Esophagus muscularis mucosa (tissue), 4 donors: ENCODE measurements around the gene ST6GALNAC3. TPM values are rescaled to one million over a fixed set of nuclear protein-coding genes. Genes with fewer than 3 reads are reported as not detected.

ENCODE experiments used
- DNase-seq: peaks from one replicate; pipeline ENCODE4 v3.0.0-alpha.2; 2017; ENCODE audit errors: extremely low spot score
- H3K27ac ChIP-seq, 4 donors: fragments of 200-600 bp; sonication (generic); replicated peaks in 1 of 4; 1 replicate in 3 of 4; 2 replicates in 1 of 4; pipeline ENCODE4 v1.5.1; 2016 to 2019; ENCODE audit warnings: mild to moderate bottlenecking in 1 of 4
- H3K27me3 ChIP-seq, 4 donors: fragments of 200-600 bp; sonication (generic); one replicate each; pipeline versions ENCODE4 v1.5.1 to v1.6.0; 2016 to 2019
- H3K36me3 ChIP-seq, 4 donors: fragments of 200-600 bp; sonication (generic); one replicate each; pipeline ENCODE4 v1.5.1; 2016 to 2019
- H3K4me1 ChIP-seq, 4 donors: fragments of 200-600 bp; sonication (generic); one replicate each; pipeline ENCODE4 v1.5.1; 2016 to 2019
- H3K4me3 ChIP-seq, 4 donors: fragments of 200-600 bp; sonication (generic); 1 replicate in 2 of 4; 2 replicates in 2 of 4; pipeline ENCODE4 v1.5.1; 2016 to 2019; ENCODE audit warnings: mild to moderate bottlenecking in 4 of 4, moderate library complexity in 1 of 4
- H3K9me3 ChIP-seq, 4 donors: fragments of 200-600 bp; sonication (generic); 1 replicate in 3 of 4; 2 replicates in 1 of 4; pipeline ENCODE4 v1.5.1; 2016 to 2019
- EP300 ChIP-seq: sonication (generic); formaldehyde crosslinking; IDR thresholded peaks from one replicate; pipeline ENCODE4 v1.6.1; 2017; ENCODE audit warnings: antibody characterized with exemption
- POLR2A ChIP-seq: fragments of 450-650 bp; IDR thresholded peaks from one replicate; pipeline ENCODE4 v1.6.1; 2017; ENCODE audit warnings: antibody characterized with exemption, moderate library complexity, mild to moderate bottlenecking, low read depth
- POLR2AphosphoS5 ChIP-seq, 2 donors: sonication (generic); formaldehyde crosslinking; IDR thresholded peaks; one replicate each; pipeline ENCODE4 v1.6.1; 2017; ENCODE audit warnings: antibody characterized with exemption in 2 of 2
- WGBS: methylation state at CpG from one replicate; pipeline ENCODE4 v1.1.5; 2018; 5-methylcytosine and 5-hydroxymethylcytosine counted together
- intact Hi-C: fragments of 100-400 bp; cut with DNase I; formaldehyde crosslinking; loops from one replicate; pipeline ENCODE4 v1.15.1; 2023
- total RNA-seq, 4 donors: library from RNA; depleted of rRNA; stranded (reverse); fragments of >200 nt; gene quantifications; one replicate each; pipeline versions ENCODE4 v1.1.0 to v1.2.1, GENCODE V29; 2016
- TF ChIP-seq, protein P1 (sequence below), 3 experiments: fragments of 200-600 bp in 2 of 3; fragments of 450-650 bp in 1 of 3; sonication (generic) in 2 of 3; IDR thresholded peaks; one replicate each; pipeline ENCODE4 v1.5.1; 2017 to 2019; ENCODE audit warnings: antibody characterized with exemption in 3 of 3, mild to moderate bottlenecking in 2 of 3, moderate library complexity in 1 of 3

The ST6GALNAC3 gene
- total RNA-seq, 4 donors from 2014 or later = 2.1 to 6.8 (median 4.8) TPM

GRCh38 chr1:76585980-76586674 lies 511.6 kb downstream of the ST6GALNAC3 start:
- TF ChIP-seq EP300 (no peak), POLR2A (no peak), POLR2AphosphoS5 (IDR thresholded peaks at IDR 0.05) (no peak)
- TF ChIP-seq, protein P1, sequence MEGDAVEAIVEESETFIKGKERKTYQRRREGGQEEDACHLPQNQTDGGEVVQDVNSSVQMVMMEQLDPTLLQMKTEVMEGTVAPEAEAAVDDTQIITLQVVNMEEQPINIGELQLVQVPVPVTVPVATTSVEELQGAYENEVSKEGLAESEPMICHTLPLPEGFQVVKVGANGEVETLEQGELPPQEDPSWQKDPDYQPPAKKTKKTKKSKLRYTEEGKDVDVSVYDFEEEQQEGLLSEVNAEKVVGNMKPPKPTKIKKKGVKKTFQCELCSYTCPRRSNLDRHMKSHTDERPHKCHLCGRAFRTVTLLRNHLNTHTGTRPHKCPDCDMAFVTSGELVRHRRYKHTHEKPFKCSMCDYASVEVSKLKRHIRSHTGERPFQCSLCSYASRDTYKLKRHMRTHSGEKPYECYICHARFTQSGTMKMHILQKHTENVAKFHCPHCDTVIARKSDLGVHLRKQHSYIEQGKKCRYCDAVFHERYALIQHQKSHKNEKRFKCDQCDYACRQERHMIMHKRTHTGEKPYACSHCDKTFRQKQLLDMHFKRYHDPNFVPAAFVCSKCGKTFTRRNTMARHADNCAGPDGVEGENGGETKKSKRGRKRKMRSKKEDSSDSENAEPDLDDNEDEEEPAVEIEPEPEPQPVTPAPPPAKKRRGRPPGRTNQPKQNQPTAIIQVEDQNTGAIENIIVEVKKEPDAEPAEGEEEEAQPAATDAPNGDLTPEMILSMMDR (IDR thresholded peaks at IDR 0.05) = no peak
- Histone ChIP-seq H3K27ac (no peak overlapping the region), H3K4me1 (no peaks in the 10 kb centered on the region), H3K4me3 (no peak overlapping the region), H3K27me3 (no peaks in the 10 kb centered on the region), H3K9me3 (no peaks in the 10 kb centered on the region), H3K36me3 (no peaks in the 10 kb centered on the region)
- intact Hi-C loops = no loop called here
- DNase-seq = no peak
- 78% methylated on average over 4 of the region's 4 CpGs for WGBS

- Histone ChIP-seq H3K27me3 (no peaks in the 10 kb centered on the region), H3K4me1 (no peaks in the 10 kb centered on the region), H3K4me3 (no peak overlapping the region), H3K36me3 (no peaks in the 10 kb centered on the region), H3K9me3 (no peaks in the 10 kb centered on the region), H3K27ac (no peak overlapping the region)
- intact Hi-C loops = no loop called here
- no peak for TF ChIP-seq EP300
- no peak for TF ChIP-seq POLR2A
- TF ChIP-seq POLR2AphosphoS5 (IDR thresholded peaks at IDR 0.05) = no peak
- TF ChIP-seq, protein P1 (IDR thresholded peaks at IDR 0.05) = no peak
- 96% methylated on average over 9 of the region's 9 CpGs for WGBS
- DNase-seq = no peak
These were observed 512.7 kb downstream of the ST6GALNAC3 start for GRCh38 chr1:76587212-76587611.

GRCh38 chr1:76591461-76591860 lies 516.9 kb downstream of the ST6GALNAC3 start:
- no peaks in the 10 kb centered on the region for H3K9me3 ChIP-seq
- intact Hi-C loops = no loop called here
- no peak overlapping the region for H3K27ac ChIP-seq
- TF ChIP-seq POLR2A (no peak), EP300 (no peak), POLR2AphosphoS5 (IDR thresholded peaks at IDR 0.05) (no peak)
- TF ChIP-seq, protein P1 (IDR thresholded peaks at IDR 0.05) = no peak
- DNase-seq = no peak
- H3K27me3 ChIP-seq = no peaks in the 10 kb centered on the region
- WGBS = 96% methylated on average over 1 of the region's 1 CpG
- H3K36me3 ChIP-seq = no peaks in the 10 kb centered on the region
- no peak overlapping the region for H3K4me3 ChIP-seq
- no peaks in the 10 kb centered on the region for H3K4me1 ChIP-seq

DNA sequence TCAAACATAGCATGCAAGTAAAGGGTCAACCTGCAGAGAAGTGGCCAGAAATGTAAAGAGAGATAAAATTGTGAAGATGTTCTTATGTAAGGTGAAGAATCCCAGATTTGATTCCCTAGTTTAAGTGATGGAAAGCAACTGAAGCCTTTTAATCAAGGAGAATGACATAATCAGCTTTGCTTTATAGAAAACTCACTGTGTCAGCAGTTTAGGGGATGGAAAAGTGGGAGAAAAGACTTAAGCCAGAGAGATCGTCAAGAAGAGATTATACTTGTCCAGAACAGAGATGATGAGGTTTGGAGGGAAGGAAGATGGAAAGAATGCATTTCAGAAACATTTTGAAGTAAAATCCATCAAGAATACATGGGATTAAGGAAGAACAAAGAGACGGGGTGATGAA lies 517.4 kb downstream of the ST6GALNAC3 start:
- Histone ChIP-seq H3K9me3 (no peaks in the 10 kb centered on the region), H3K27me3 (no peaks in the 10 kb centered on the region), H3K27ac (no peak overlapping the region), H3K4me3 (no peak overlapping the region), H3K4me1 (no peaks in the 10 kb centered on the region), H3K36me3 (no peaks in the 10 kb centered on the region)
- WGBS = 88% methylated on average over 2 of the region's 2 CpGs
- no peak for TF ChIP-seq POLR2AphosphoS5 (IDR thresholded peaks at IDR 0.05)
- TF ChIP-seq POLR2A = no peak
- TF ChIP-seq EP300 = no peak
- TF ChIP-seq, protein P1 (IDR thresholded peaks at IDR 0.05) = no peak
- intact Hi-C loops = no loop called here
- no peak for DNase-seq

- Histone ChIP-seq H3K27me3 (no peaks in the 10 kb centered on the region), H3K36me3 (no peaks in the 10 kb centered on the region), H3K4me1 (no peaks in the 10 kb centered on the region), H3K9me3 (no peaks in the 10 kb centered on the region), H3K4me3 (no peak overlapping the region), H3K27ac (no peak overlapping the region)
- TF ChIP-seq POLR2AphosphoS5 (IDR thresholded peaks at IDR 0.05) (no peak), EP300 (no peak), POLR2A (no peak)
- TF ChIP-seq, protein P1 (IDR thresholded peaks at IDR 0.05) = no peak
- intact Hi-C loops = no loop called here
- DNase-seq = no peak
These were observed 518.6 kb downstream of the ST6GALNAC3 start for GRCh38 chr1:76593141-76593540.
